Glutamatergic neuron (in vitro differentiated cells): ENCODE data around the gene MINDY2. TPM values are rescaled to one million over a fixed set of nuclear protein-coding genes. Genes with fewer than 3 reads are reported as not detected.
A peak's percentile ranks its signal among the peaks of the same experiment; 100 is the strongest.

Source experiments
- DNase-seq: peaks from one replicate; pipeline ENCODE4 v3.0.0; 2022
- H3K27ac Mint-ChIP-seq: one replicate; pipeline ENCODE4 v1.8.0; 2020; ENCODE audit warnings: mild to moderate bottlenecking, mixed read lengths, inconsistent platforms; ENCODE audit not compliant: unreplicated experiment
- H3K27me3 Mint-ChIP-seq: one replicate; pipeline ENCODE4 v1.8.0; 2020; ENCODE audit warnings: mild to moderate bottlenecking, moderate library complexity, mixed read lengths, inconsistent platforms; ENCODE audit not compliant: unreplicated experiment
- H3K36me3 Mint-ChIP-seq: one replicate; pipeline ENCODE4 v1.8.0; 2020; ENCODE audit warnings: mild to moderate bottlenecking, mixed read lengths, inconsistent platforms; ENCODE audit not compliant: unreplicated experiment
- H3K4me1 Mint-ChIP-seq: one replicate; pipeline ENCODE4 v1.8.0; 2020; ENCODE audit warnings: mild to moderate bottlenecking, low read depth, mixed read lengths, inconsistent platforms; ENCODE audit not compliant: unreplicated experiment
- H3K4me3 Mint-ChIP-seq: one replicate; pipeline ENCODE4 v1.8.0; 2020; ENCODE audit warnings: mild to moderate bottlenecking, mixed read lengths, inconsistent platforms; ENCODE audit not compliant: unreplicated experiment
- H3K9me3 Mint-ChIP-seq: one replicate; pipeline ENCODE4 v1.8.0; 2020; ENCODE audit warnings: mild to moderate bottlenecking, moderate library complexity, mixed read lengths, inconsistent platforms; ENCODE audit not compliant: unreplicated experiment
- CTCF ChIP-seq: fragments of 200-600 bp; sonication (generic); IDR thresholded peaks from one replicate; pipeline ENCODE4 v1.5.0; 2021; ENCODE audit not compliant: partially characterized antibody, unreplicated experiment
- long read RNA-seq: library from polyadenylated mRNA; unstranded; transcript quantifications from one replicate; pipeline ENCODE4 v2.0.0, GENCODE V29; 2020; ENCODE audit not compliant: unreplicated experiment
- total RNA-seq: library from RNA; stranded (reverse); fragmentation: NEBNext Ultra II Directional; extraction: Animal tissue kit (Norgen Biotek cat#: 25700); gene quantifications from one replicate; pipeline ENCODE4 v1.2.1, GENCODE V29; 2021; ENCODE audit not compliant: unreplicated experiment

MINDY2 gene
- total RNA-seq: 34.3 TPM
- long read RNA-seq, full-length matches to known transcripts: 25 of 38 reads
- long read RNA-seq, partial matches to known transcripts: 2 of 38 reads
- long read RNA-seq, other reads (novel, unspliced or antisense): 11 of 38 reads

GRCh38 chr15:58770857-58771620 lies at the start of gene MINDY2:
Gene MINDY2, plus strand, starts transcription at chr15:58771302. Its CDS starts 94 bp downstream, at chr15:58771396.
- Mint-ChIP-seq H3K4me1 (peaks cover 4% of the 10 kb centered on the region), H3K4me3 (peak within 1 kb of the TSS; percentile 91), H3K27me3 (no peaks in the 10 kb centered on the region), H3K9me3 (peaks cover 3% of the 10 kb centered on the region), H3K36me3 (no peaks in the 10 kb centered on the region), H3K27ac (peak within 1 kb of the TSS; percentile 96)
- DNase-seq: peak; percentile 97
- TF ChIP-seq CTCF: peak; percentile 32

GRCh38 chr15:58724466-58724865 lies 46.6 kb upstream of the MINDY2 start:
- H3K27ac Mint-ChIP-seq: no peak overlapping the region
- H3K4me3 Mint-ChIP-seq: no peak overlapping the region
- no peaks in the 10 kb centered on the region for H3K36me3 Mint-ChIP-seq
- peaks cover 11% of the 10 kb centered on the region for H3K4me1 Mint-ChIP-seq
- TF ChIP-seq CTCF: no peak
- peaks cover 1% of the 10 kb centered on the region for H3K27me3 Mint-ChIP-seq
- DNase-seq: no peak
- H3K9me3 Mint-ChIP-seq: no peaks in the 10 kb centered on the region

- Mint-ChIP-seq H3K4me3 (no peak overlapping the region), H3K27ac (no peak overlapping the region), H3K9me3 (no peaks in the 10 kb centered on the region), H3K27me3 (peaks cover 1% of the 10 kb centered on the region), H3K4me1 (peaks cover 18% of the 10 kb centered on the region), H3K36me3 (no peaks in the 10 kb centered on the region)
- TF ChIP-seq CTCF: no peak
- DNase-seq: no peak
These were observed 44.2 kb upstream of the MINDY2 start for GRCh38 chr15:58726867-58727266.

- no peaks in the 10 kb centered on the region for H3K9me3 Mint-ChIP-seq
These were observed 39.2 kb upstream of the MINDY2 start for GRCh38 chr15:58731756-58732535.

More at GRCh38 chr15:58731756-58732535, 39.2 kb upstream of the MINDY2 start:
- DNase-seq: no peak
- H3K4me1 Mint-ChIP-seq: peaks cover 15% of the 10 kb centered on the region
- H3K27me3 Mint-ChIP-seq: no peaks in the 10 kb centered on the region
- no peaks in the 10 kb centered on the region for H3K36me3 Mint-ChIP-seq
- TF ChIP-seq CTCF: no peak
- H3K4me3 Mint-ChIP-seq: no peak overlapping the region
- H3K27ac Mint-ChIP-seq: no peak overlapping the region
